ENCODE measurements around the gene PPP4R3B.

PPP4R3B gene

GRCh38 chr2:55617175-55618024 lies at the start of gene PPP4R3B:
PPP4R3B (minus strand) TSS chr2:55617622; CDS start chr2:55617285, 337 bp downstream.
- TF ChIP-seq CTCF (IDR thresholded peaks at IDR 0.05; ENCODE audit: borderline replicate concordance, insufficient read depth, low read depth, low read length): peak; percentile 35; the same call in 1 of the 2 replicates
- H3K4me3 ChIP-seq (ENCODE audit: low read depth, low read length): peak within 1 kb of the TSS; percentile 86

GRCh38 chr2:55653255-55653654 lies 35.8 kb upstream of the PPP4R3B start:
- no peak overlapping the region for H3K4me3 ChIP-seq (ENCODE audit: low read depth, low read length)
- no peak for TF ChIP-seq CTCF (IDR thresholded peaks at IDR 0.05; ENCODE audit: borderline replicate concordance, insufficient read depth, low read depth, low read length)

GRCh38 chr2:55649211-55649610 lies 31.8 kb upstream of the PPP4R3B start:
- TF ChIP-seq CTCF (IDR thresholded peaks at IDR 0.05; ENCODE audit: borderline replicate concordance, insufficient read depth, low read depth, low read length): no peak
- no peak overlapping the region for H3K4me3 ChIP-seq (ENCODE audit: low read depth, low read length)

GRCh38 chr2:55636831-55637230 lies 19.4 kb upstream of the PPP4R3B start:
- no peak for TF ChIP-seq CTCF (IDR thresholded peaks at IDR 0.05; ENCODE audit: borderline replicate concordance, insufficient read depth, low read depth, low read length)
- no peak overlapping the region for H3K4me3 ChIP-seq (ENCODE audit: low read depth, low read length)

GRCh38 chr2:55628931-55629330 lies 11.5 kb upstream of the PPP4R3B start:
- no peak for TF ChIP-seq CTCF (IDR thresholded peaks at IDR 0.05; ENCODE audit: borderline replicate concordance, insufficient read depth, low read depth, low read length)
- H3K4me3 ChIP-seq (ENCODE audit: low read depth, low read length): no peak overlapping the region

GRCh38 chr2:55627915-55628314 lies 10.5 kb upstream of the PPP4R3B start:
- TF ChIP-seq CTCF (IDR thresholded peaks at IDR 0.05; ENCODE audit: borderline replicate concordance, insufficient read depth, low read depth, low read length): no peak
- no peak overlapping the region for H3K4me3 ChIP-seq (ENCODE audit: low read depth, low read length)

GRCh38 chr2:55621802-55622201 lies 4.4 kb upstream of the PPP4R3B start:
- no peak for TF ChIP-seq CTCF (IDR thresholded peaks at IDR 0.05; ENCODE audit: borderline replicate concordance, insufficient read depth, low read depth, low read length)
- H3K4me3 ChIP-seq (ENCODE audit: low read depth, low read length): no peak overlapping the region

Data from GM12875 (cell line).